HCT116 (cell line): ENCODE data around the gene ALPL. TPM values are rescaled to one million over a fixed set of nuclear protein-coding genes. Genes with fewer than 3 reads are reported as not detected.

Source experiments
- ATAC-seq: fragments of 200-7000 bp; cut with Tn5 transposase; 2 replicates; pipeline ENCODE4 v1.9.1; 2020; ENCODE audit warnings: mild to moderate bottlenecking, moderate library complexity
- BruUV-seq: library from RNA; stranded (reverse); fragments of 400-500 nt; replicated peaks from 2 replicates; lab custom pipeline; 2021; lab: Mats Ljungman, UMichigan
- CTCF ChIA-PET: fragments of 300-600 bp; sonication (Branson Sonifier 250); formaldehyde crosslinking; loops from one replicate; lab custom pipeline; 2021; ENCODE audit warnings: antibody characterized with exemption; lab: Charles Lee
- POLR2A ChIA-PET: fragments of 300-600, 350-600 bp; sonication (Branson Sonifier 250); formaldehyde crosslinking; loops from one replicate; lab custom pipeline; 2021; ENCODE audit warnings: antibody characterized with exemption; lab: Charles Lee
- RAD21 ChIA-PET, 2 experiments: fragments of 300-600 bp; sonication (Branson Sonifier 250); formaldehyde crosslinking; loops; one replicate each; lab custom pipeline; 2023; ENCODE audit warnings: low total read pairs in 2 of 2; ENCODE audit not compliant: uncharacterized antibody in 2 of 2, unreplicated experiment in 2 of 2, low non-redundant PET in 1 of 2; lab: Charles Lee
- DNase-seq: peaks from one replicate; pipeline ENCODE4 v3.0.0-alpha.2; 2010; ENCODE audit warnings: low read depth, low spot score
- H2AFZ ChIP-seq: fragments of 200-600 bp; shearing (Covaris generic), sonication (generic); 2 replicates; pipeline ENCODE4 v1.6.1; 2017; ENCODE audit warnings: low read depth, mixed run types, mixed read lengths, antibody characterized with exemption, low read length; ENCODE audit not compliant: poor library complexity, severe bottlenecking
- H3K27ac ChIP-seq: 2 replicates; pipeline ENCODE4 v1.5.1; 2012; ENCODE audit warnings: low read depth, low read length
- H3K27me3 ChIP-seq: fragments of 200-600 bp; sonication (generic); 2 replicates; pipeline ENCODE4 v1.6.1; 2016; ENCODE audit warnings: mixed run types, low read length, mixed read lengths; ENCODE audit not compliant: insufficient read depth
- H3K36me3 ChIP-seq, 2 experiments: fragments of 200-500 bp in 1 of 2; fragments of 200-600 bp in 1 of 2; sonication (Bioruptor generic) in 1 of 2; sonication (generic) in 1 of 2; 2 replicates each; pipeline versions ENCODE4 v1.5.1 to v1.6.1; 2014 to 2016; ENCODE audit warnings: low read length in 2 of 2, inconsistent platforms in 1 of 2, mixed read lengths in 1 of 2, mixed run types in 1 of 2; ENCODE audit not compliant: insufficient read depth in 2 of 2, control insufficient read depth in 1 of 2
- H3K4me1 ChIP-seq, 2 experiments: fragments of 200-600 bp in 1 of 2; sonication (generic) in 1 of 2; 2 replicates each; pipeline versions ENCODE4 v1.5.1 to v1.6.1; 2012 to 2017; ENCODE audit warnings: low read length in 2 of 2, inconsistent platforms in 1 of 2, mild to moderate bottlenecking in 1 of 2, mixed read lengths in 1 of 2, mixed run types in 1 of 2, moderate library complexity in 1 of 2; ENCODE audit not compliant: insufficient read depth in 2 of 2, control insufficient read depth in 1 of 2
- H3K4me2 ChIP-seq: fragments of 200-600 bp; sonication (generic); 2 replicates; pipeline ENCODE4 v1.6.1; 2017; ENCODE audit warnings: mixed run types, low read length, mixed read lengths
- H3K4me3 ChIP-seq, 2 experiments: fragments of 200-600 bp in 1 of 2; sonication (generic) in 1 of 2; replicated peaks in 1 of 2; 2 replicates each; pipeline ENCODE4 v1.5.1; 2011 to 2016; ENCODE audit warnings: low read length in 2 of 2, control low read depth in 1 of 2, low read depth in 1 of 2, mild to moderate bottlenecking in 1 of 2, mixed read lengths in 1 of 2, mixed run types in 1 of 2
- H3K79me2 ChIP-seq: fragments of 200-600 bp; sonication (generic); 2 replicates; pipeline ENCODE4 v1.6.1; 2017; ENCODE audit warnings: mild to moderate bottlenecking, mixed run types, low read length, moderate library complexity, mixed read lengths; ENCODE audit not compliant: insufficient read depth
- H3K9ac ChIP-seq: fragments of 200-600 bp; sonication (generic); 2 replicates; pipeline ENCODE4 v1.6.1; 2016; ENCODE audit warnings: low read length, mixed read lengths
- H3K9me2 ChIP-seq: fragments of 200-600 bp; sonication (generic), shearing (Covaris generic); 2 replicates; pipeline ENCODE4 v1.6.1; 2017; ENCODE audit warnings: mixed run types, mild to moderate bottlenecking, moderate library complexity; ENCODE audit not compliant: insufficient read depth
- H3K9me3 ChIP-seq, 2 experiments: fragments of 200-500 bp in 1 of 2; fragments of 200-600 bp in 1 of 2; sonication (Bioruptor generic) in 1 of 2; sonication (generic) in 1 of 2; 2 replicates each; pipeline ENCODE4 v1.6.1; 2014 to 2017; ENCODE audit warnings: low read length in 2 of 2, mixed read lengths in 2 of 2, inconsistent platforms in 1 of 2, low read depth in 1 of 2, mild to moderate bottlenecking in 1 of 2, mixed run types in 1 of 2, moderate library complexity in 1 of 2; ENCODE audit not compliant: control insufficient read depth in 1 of 2, insufficient read depth in 1 of 2
- H4K20me1 ChIP-seq: fragments of 200-600 bp; sonication (generic), shearing (Covaris generic); 2 replicates; pipeline ENCODE4 v1.6.1; 2017; ENCODE audit warnings: mixed run types, mild to moderate bottlenecking, moderate library complexity; ENCODE audit not compliant: insufficient read depth
- CBX3 ChIP-seq: IDR thresholded peaks from 2 replicates; pipeline ENCODE4 v1.6.1; 2012; ENCODE audit warnings: low read depth
- EGR1 ChIP-seq: IDR thresholded peaks from 2 replicates; pipeline ENCODE4 v1.6.1; 2012; ENCODE audit warnings: low read depth
- EZH2phosphoT487 ChIP-seq: fragments of 200-600 bp; IDR thresholded peaks from 2 replicates; pipeline ENCODE4 v1.6.1; 2018; ENCODE audit warnings: antibody characterized with exemption, borderline replicate concordance
- JUND ChIP-seq: IDR thresholded peaks from 2 replicates; pipeline ENCODE4 v1.6.1; 2012
- POLR2A ChIP-seq: IDR thresholded peaks from 2 replicates; pipeline ENCODE4 v1.7.0; 2011; ENCODE audit warnings: borderline replicate concordance; ENCODE audit not compliant: insufficient read depth, insufficient read length; ENCODE audit errors: extremely low read depth
- SRF ChIP-seq: IDR thresholded peaks from 2 replicates; pipeline ENCODE4 v1.6.1; 2012; ENCODE audit warnings: low read depth
- YY1 ChIP-seq: IDR thresholded peaks from 2 replicates; pipeline ENCODE4 v1.6.1; 2011; ENCODE audit warnings: low read length, low read depth, moderate library complexity, mild to moderate bottlenecking; ENCODE audit not compliant: insufficient replicate concordance; ENCODE audit errors: extremely low read depth
- ZFX ChIP-seq: fragments of 450-650 bp; IDR thresholded peaks from 2 replicates; pipeline ENCODE4 v1.6.1; 2017
- intact Hi-C: fragments of 100-400 bp; cut with micrococcal nuclease; formaldehyde crosslinking; loops from 2 replicates; pipeline ENCODE4 v1.10.0; 2022
- total RNA-seq: library from RNA; stranded (reverse); gene quantifications from one replicate; pipeline ENCODE4 v1.2.1, GENCODE V29; 2021; ENCODE audit not compliant: unreplicated experiment
- TF ChIP-seq, protein P1 (sequence below): IDR thresholded peaks from 2 replicates; pipeline ENCODE4 v1.6.1; 2012
- TF ChIP-seq, protein P2 (sequence below): IDR thresholded peaks from 2 replicates; pipeline ENCODE4 v1.6.1; 2012
- TF ChIP-seq, protein P3 (sequence below): IDR thresholded peaks from 2 replicates; pipeline ENCODE4 v1.6.1; 2011; ENCODE audit warnings: mild to moderate bottlenecking, low read length, moderate library complexity; ENCODE audit not compliant: insufficient replicate concordance; ENCODE audit errors: extremely low read depth

Gene ALPL
- total RNA-seq, 1 experiment from 2014 or later: 0.61 TPM

DNA sequence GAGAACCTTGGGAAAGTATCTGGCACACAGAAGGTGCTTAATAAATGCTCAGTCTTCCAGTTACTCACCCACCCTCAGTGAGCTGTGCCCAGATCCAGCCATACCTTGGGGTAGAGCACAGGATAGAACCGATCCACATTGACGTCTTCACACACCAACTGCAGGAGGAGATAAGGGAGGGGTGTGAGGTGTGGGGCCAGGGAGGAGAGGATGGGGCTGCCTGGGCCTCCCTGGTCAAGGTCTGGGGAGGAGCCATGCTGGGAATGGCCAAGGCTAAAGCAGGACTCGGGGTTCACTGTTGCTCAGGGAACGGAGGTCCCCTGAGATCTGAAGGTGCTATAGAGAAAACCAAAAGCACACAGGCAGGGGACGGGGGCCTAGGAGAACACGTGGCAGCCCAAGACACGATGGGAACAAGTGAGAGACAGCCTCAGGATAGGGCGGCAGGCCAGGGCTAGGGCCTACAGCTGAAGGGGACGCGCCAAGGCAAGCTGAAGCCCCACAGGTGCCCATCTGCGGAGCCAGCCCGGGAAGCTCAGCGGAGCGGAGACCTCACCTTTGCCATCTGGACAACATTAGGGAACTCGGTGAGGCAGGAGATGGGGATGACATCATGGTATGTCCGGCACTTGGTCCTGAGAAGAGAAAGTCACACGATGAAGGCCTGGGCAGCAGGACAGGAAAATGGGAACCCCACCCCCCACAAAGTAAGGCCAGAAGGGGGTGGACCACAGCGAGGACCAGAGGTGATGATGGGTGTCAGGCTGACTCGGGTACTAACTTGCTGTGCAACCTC, 104.0 kb downstream of the ALPL start:
- no peaks in the 10 kb centered on the region for H3K36me3 ChIP-seq
- intact Hi-C loops: no loop called here
- no peak for ATAC-seq
- H3K4me1 ChIP-seq: peaks cover 8 to 12% of the 10 kb centered on the region in 2 experiments; a peak in 3 of 4 replicates
- H3K4me2 ChIP-seq: no peak overlapping the region
- H3K9me3 ChIP-seq: no peaks in the 10 kb centered on the region
- BruUV-seq: no TSS peak
- no peak overlapping the region for H3K27ac ChIP-seq
- H3K9me2 ChIP-seq: no peaks in the 10 kb centered on the region
- CTCF ChIA-PET: no interaction called here
- DNase-seq: no peak
- no peaks in the 10 kb centered on the region for H4K20me1 ChIP-seq
- TF ChIP-seq JUND: no peak
- TF ChIP-seq POLR2A: no peak
- TF ChIP-seq, protein P1, sequence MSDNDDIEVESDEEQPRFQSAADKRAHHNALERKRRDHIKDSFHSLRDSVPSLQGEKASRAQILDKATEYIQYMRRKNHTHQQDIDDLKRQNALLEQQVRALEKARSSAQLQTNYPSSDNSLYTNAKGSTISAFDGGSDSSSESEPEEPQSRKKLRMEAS: no peak
- no peak for TF ChIP-seq ZFX
- TF ChIP-seq EZH2phosphoT487: no peak
- no peak for TF ChIP-seq CBX3
- no peak for TF ChIP-seq YY1
- TF ChIP-seq, protein P2, sequence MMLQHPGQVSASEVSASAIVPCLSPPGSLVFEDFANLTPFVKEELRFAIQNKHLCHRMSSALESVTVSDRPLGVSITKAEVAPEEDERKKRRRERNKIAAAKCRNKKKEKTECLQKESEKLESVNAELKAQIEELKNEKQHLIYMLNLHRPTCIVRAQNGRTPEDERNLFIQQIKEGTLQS: no peak
- TF ChIP-seq, protein P3, sequence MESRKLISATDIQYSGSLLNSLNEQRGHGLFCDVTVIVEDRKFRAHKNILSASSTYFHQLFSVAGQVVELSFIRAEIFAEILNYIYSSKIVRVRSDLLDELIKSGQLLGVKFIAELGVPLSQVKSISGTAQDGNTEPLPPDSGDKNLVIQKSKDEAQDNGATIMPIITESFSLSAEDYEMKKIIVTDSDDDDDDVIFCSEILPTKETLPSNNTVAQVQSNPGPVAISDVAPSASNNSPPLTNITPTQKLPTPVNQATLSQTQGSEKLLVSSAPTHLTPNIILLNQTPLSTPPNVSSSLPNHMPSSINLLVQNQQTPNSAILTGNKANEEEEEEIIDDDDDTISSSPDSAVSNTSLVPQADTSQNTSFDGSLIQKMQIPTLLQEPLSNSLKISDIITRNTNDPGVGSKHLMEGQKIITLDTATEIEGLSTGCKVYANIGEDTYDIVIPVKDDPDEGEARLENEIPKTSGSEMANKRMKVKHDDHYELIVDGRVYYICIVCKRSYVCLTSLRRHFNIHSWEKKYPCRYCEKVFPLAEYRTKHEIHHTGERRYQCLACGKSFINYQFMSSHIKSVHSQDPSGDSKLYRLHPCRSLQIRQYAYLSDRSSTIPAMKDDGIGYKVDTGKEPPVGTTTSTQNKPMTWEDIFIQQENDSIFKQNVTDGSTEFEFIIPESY: no peak
- no peak for TF ChIP-seq SRF
- no peak for TF ChIP-seq EGR1
- no peak overlapping the region for H2AFZ ChIP-seq
- H3K79me2 ChIP-seq: no peaks in the 10 kb centered on the region
- H3K4me3 ChIP-seq: no peak overlapping the region
- H3K9ac ChIP-seq: no peak overlapping the region
- RAD21 ChIA-PET: no interaction called here
- no peaks in the 10 kb centered on the region for H3K27me3 ChIP-seq
- POLR2A ChIA-PET: no interaction called here
